GOT3 (cell line): ENCODE results near the gene RMC1.
"Not testable (repeated sequence)": the region's sequence is repeated elsewhere in the genome, so short reads cannot be mapped to it uniquely, and the experiment has no call there.

Experiments
- DNase-seq: peaks from one replicate; lab custom pipeline; 2025; ENCODE audit warnings: mixed read lengths; lab: John Stamatoyannopoulos, UW

Gene RMC1

GRCh38 chr18:23532848-23533247 is 29.5 kb downstream of the RMC1 start:
- no peak for DNase-seq

GRCh38 chr18:23534276-23534675 is 31.0 kb downstream of the RMC1 start:
- no peak for DNase-seq

GRCh38 chr18:23536204-23536603 is 32.9 kb downstream of the RMC1 start:
- no peak for DNase-seq

- DNase-seq, result no peak
Observed at GRCh38 chr18:23537274-23537673, 34.0 kb downstream of the RMC1 start.

GRCh38 chr18:23538001-23538400 is 34.7 kb downstream of the RMC1 start:
- no peak for DNase-seq

GRCh38 chr18:23538870-23539269 is 35.6 kb downstream of the RMC1 start:
- no peak for DNase-seq

- no peak for DNase-seq
Observed at GRCh38 chr18:23539296-23539695, 36.0 kb downstream of the RMC1 start.

- no peak for DNase-seq
Observed at GRCh38 chr18:23539911-23540525, 36.7 kb downstream of the RMC1 start.

GRCh38 chr18:23540867-23541266 is 37.6 kb downstream of the RMC1 start:
- DNase-seq, result no peak

- DNase-seq, result no peak
Observed at GRCh38 chr18:23541349-23542093, 38.2 kb downstream of the RMC1 start.

- no peak for DNase-seq
Observed at GRCh38 chr18:23542461-23542860, 39.1 kb downstream of the RMC1 start.

GRCh38 chr18:23545247-23545789 is 42.0 kb downstream of the RMC1 start:
- DNase-seq, result no peak

- no peak for DNase-seq
Observed at GRCh38 chr18:23547306-23547705, 44.0 kb downstream of the RMC1 start.

GRCh38 chr18:23547846-23548245 is 44.5 kb downstream of the RMC1 start:
- DNase-seq, result no peak

GRCh38 chr18:23548275-23548674 is 45.0 kb downstream of the RMC1 start:
- no peak for DNase-seq

- no peak for DNase-seq
Observed at GRCh38 chr18:23548719-23549118, 45.4 kb downstream of the RMC1 start.

GRCh38 chr18:23550898-23551297 is 47.6 kb downstream of the RMC1 start:
- DNase-seq, result no peak

- DNase-seq, result no peak
Observed at GRCh38 chr18:23551978-23552377, 48.7 kb downstream of the RMC1 start.

GRCh38 chr18:23552505-23552904 is 49.2 kb downstream of the RMC1 start:
- DNase-seq, result no peak

- no peak for DNase-seq
Observed at GRCh38 chr18:23553887-23554286, 50.6 kb downstream of the RMC1 start.

GRCh38 chr18:23556145-23556780 is 53.0 kb downstream of the RMC1 start:
- no peak for DNase-seq

GRCh38 chr18:23557511-23557910 is 54.2 kb downstream of the RMC1 start:
- DNase-seq, result not testable (repeated sequence)

GRCh38 chr18:23560186-23560585 is 56.9 kb downstream of the RMC1 start:
- DNase-seq, result no peak
